GOT3 (cell line): Measurements from ENCODE around the gene IER3IP1.
"Not testable (repeated sequence)": the region's sequence is repeated elsewhere in the genome, so short reads cannot be mapped to it uniquely, and the experiment has no call there.

Source experiments
- DNase-seq: peaks from one replicate; lab custom pipeline; 2025; ENCODE audit warnings: mixed read lengths; lab: John Stamatoyannopoulos, UW

Gene IER3IP1

GRCh38 chr18:47175898-47176575, at the start of gene IER3IP1:
IER3IP1 (minus strand) TSS chr18:47176364; CDS start chr18:47176277, 87 bp downstream.
- DNase-seq: peak; percentile 46

GRCh38 chr18:47215554-47216138, 39.5 kb upstream of the IER3IP1 start:
- DNase-seq: no peak

- no peak for DNase-seq
Observed at GRCh38 chr18:47209171-47209570, 33.0 kb upstream of the IER3IP1 start.

GRCh38 chr18:47206945-47207637, 30.9 kb upstream of the IER3IP1 start:
- DNase-seq: no peak

GRCh38 chr18:47204908-47205522, 28.9 kb upstream of the IER3IP1 start:
- no peak for DNase-seq

GRCh38 chr18:47203626-47204464, 27.7 kb upstream of the IER3IP1 start:
- no peak for DNase-seq

GRCh38 chr18:47195961-47196360, 19.8 kb upstream of the IER3IP1 start:
- not testable (repeated sequence) for DNase-seq

GRCh38 chr18:47191961-47192360, 15.8 kb upstream of the IER3IP1 start:
- DNase-seq: no peak

GRCh38 chr18:47187721-47188120, 11.6 kb upstream of the IER3IP1 start:
- no peak for DNase-seq

- DNase-seq: no peak
Observed at GRCh38 chr18:47184419-47185050, 8.4 kb upstream of the IER3IP1 start.

- DNase-seq: not testable (repeated sequence)
Observed at GRCh38 chr18:47182156-47182555, 6.0 kb upstream of the IER3IP1 start.

GRCh38 chr18:47180765-47181164, 4.6 kb upstream of the IER3IP1 start:
- DNase-seq: no peak

- no peak for DNase-seq
Observed at GRCh38 chr18:47179520-47179919, 3.4 kb upstream of the IER3IP1 start.

GRCh38 chr18:47175283-47175897, 774 bp downstream of the IER3IP1 start:
- DNase-seq: no peak

GRCh38 chr18:47174545-47175116, 1.5 kb downstream of the IER3IP1 start:
- DNase-seq: no peak

- DNase-seq: no peak
Observed at GRCh38 chr18:47172476-47172875, 3.7 kb downstream of the IER3IP1 start.

GRCh38 chr18:47168913-47169312, 7.3 kb downstream of the IER3IP1 start:
- DNase-seq: no peak

GRCh38 chr18:47168509-47168908, 7.7 kb downstream of the IER3IP1 start:
- no peak for DNase-seq

GRCh38 chr18:47166294-47166693, 9.9 kb downstream of the IER3IP1 start:
- DNase-seq: no peak

GRCh38 chr18:47163241-47163640, 12.9 kb downstream of the IER3IP1 start:
- DNase-seq: no peak

GRCh38 chr18:47160256-47160655, 15.9 kb downstream of the IER3IP1 start:
- DNase-seq: no peak
